ENCODE results near the gene CALML6.

CALML6 gene

DNA sequence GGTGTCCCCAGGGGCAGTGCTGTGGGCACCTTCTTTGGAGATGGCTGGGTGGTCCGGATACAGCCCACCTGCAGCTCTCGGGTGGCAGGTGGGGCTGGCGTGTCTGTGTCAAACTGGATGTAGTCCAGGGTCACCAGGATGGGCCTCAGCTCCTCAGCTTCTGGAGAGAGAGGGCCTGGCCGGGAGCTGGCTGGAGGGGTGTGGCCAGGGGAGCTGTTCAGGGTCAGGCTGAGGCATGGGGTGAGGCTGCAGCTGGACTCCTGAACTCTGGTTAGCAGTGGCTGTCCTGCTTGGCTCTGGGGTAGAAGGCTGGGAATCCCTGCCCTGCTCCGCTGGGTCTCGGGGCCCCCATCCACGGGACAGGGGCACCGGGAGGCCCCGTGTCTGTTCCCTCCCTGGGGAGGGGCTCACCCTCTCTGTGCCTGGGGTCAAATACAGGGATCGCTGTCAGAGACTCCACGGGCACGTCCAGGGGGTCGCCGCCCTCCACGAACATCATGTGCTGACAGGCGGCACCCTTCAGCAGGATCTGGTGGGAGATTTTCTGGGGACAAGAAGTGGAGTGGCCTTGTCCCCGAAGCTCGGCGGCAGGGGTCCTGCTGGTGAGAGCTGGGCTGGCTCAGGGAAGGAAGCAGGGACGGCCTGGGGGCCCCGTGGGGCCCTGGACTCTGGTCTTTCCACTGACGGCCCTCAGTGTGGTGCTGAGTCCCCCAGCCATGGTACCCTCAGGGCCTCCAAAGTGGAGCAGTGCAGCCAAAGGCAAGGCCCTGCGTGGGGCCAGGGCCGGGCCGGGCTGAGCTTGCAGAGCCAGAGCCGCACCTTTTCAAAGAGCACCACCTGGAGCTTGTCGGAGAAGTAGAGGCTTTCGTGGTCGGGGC, 8.1 kb downstream of the CALML6 start:
- Histone ChIP-seq H3K4me2 (ENCODE audit: low read length) (no peak overlapping the region), H3K36me3 (ENCODE audit: insufficient read depth, low read length) (no peaks in the 10 kb centered on the region), H3K27me3 (ENCODE audit: control insufficient read depth, insufficient read depth, low read length) (peaks cover 26% of the 10 kb centered on the region), H3K9me3 (replicated peaks; ENCODE audit: low read length) (no peaks in the 10 kb centered on the region), H3K9ac (ENCODE audit: low read depth, low read length) (no peak overlapping the region), H3K4me1 (ENCODE audit: control insufficient read depth, insufficient read depth, low read length) (peaks cover 15% of the 10 kb centered on the region), H3K4me3 (ENCODE audit: low read length) (no peak overlapping the region)

- H3K9ac ChIP-seq (ENCODE audit: low read depth, low read length): no peak overlapping the region
- H3K4me2 ChIP-seq (ENCODE audit: low read length): no peak overlapping the region
- no peak overlapping the region for H3K4me3 ChIP-seq (ENCODE audit: low read length)
- peaks cover 5% of the 10 kb centered on the region for H3K4me1 ChIP-seq (ENCODE audit: control insufficient read depth, insufficient read depth, low read length)
- H3K36me3 ChIP-seq (ENCODE audit: insufficient read depth, low read length): no peaks in the 10 kb centered on the region
- no peaks in the 10 kb centered on the region for H3K9me3 ChIP-seq (replicated peaks; ENCODE audit: low read length)
- H3K27me3 ChIP-seq (ENCODE audit: control insufficient read depth, insufficient read depth, low read length): peaks cover 31% of the 10 kb centered on the region
Measured at GRCh38 chr1:1924386-1924785, 9.3 kb downstream of the CALML6 start.

DNA sequence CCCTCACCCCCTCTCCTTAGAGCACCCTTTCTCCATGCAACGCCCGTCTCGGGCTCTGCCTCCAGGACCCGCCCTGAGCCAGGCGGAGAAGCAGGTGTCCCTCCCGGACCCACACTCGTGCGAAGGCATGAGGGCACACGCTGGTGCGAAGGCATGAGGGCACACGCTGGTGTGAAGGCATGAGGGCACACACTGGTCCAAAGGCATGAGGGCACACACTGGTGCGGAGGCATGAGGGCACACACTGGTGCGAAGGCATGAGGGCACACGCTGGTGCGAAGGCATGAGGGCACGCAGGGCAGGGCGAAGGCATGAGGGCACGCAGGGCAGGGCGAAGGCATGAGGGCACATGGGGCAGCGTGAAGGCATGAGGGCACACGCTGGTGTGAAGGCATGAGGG, 9.8 kb downstream of the CALML6 start:
- H3K36me3 ChIP-seq (ENCODE audit: insufficient read depth, low read length): no peaks in the 10 kb centered on the region
- H3K9me3 ChIP-seq (replicated peaks; ENCODE audit: low read length): no peaks in the 10 kb centered on the region
- no peak overlapping the region for H3K9ac ChIP-seq (ENCODE audit: low read depth, low read length)
- H3K4me3 ChIP-seq (ENCODE audit: low read length): no peak overlapping the region
- no peak overlapping the region for H3K4me2 ChIP-seq (ENCODE audit: low read length)
- peaks cover 31% of the 10 kb centered on the region for H3K27me3 ChIP-seq (ENCODE audit: control insufficient read depth, insufficient read depth, low read length)
- H3K4me1 ChIP-seq (ENCODE audit: control insufficient read depth, insufficient read depth, low read length): peaks cover under 1% of the 10 kb centered on the region

GRCh38 chr1:1925437-1926345, 10.6 kb downstream of the CALML6 start:
- Histone ChIP-seq H3K9ac (ENCODE audit: low read depth, low read length) (no peak overlapping the region), H3K27me3 (ENCODE audit: control insufficient read depth, insufficient read depth, low read length) (peaks cover 31% of the 10 kb centered on the region), H3K36me3 (ENCODE audit: insufficient read depth, low read length) (no peaks in the 10 kb centered on the region)

GRCh38 chr1:1926346-1926811, 11.3 kb downstream of the CALML6 start:
- peaks cover 31% of the 10 kb centered on the region for H3K27me3 ChIP-seq (ENCODE audit: control insufficient read depth, insufficient read depth, low read length)
- no peak overlapping the region for H3K9ac ChIP-seq (ENCODE audit: low read depth, low read length)
- no peak overlapping the region for H3K4me2 ChIP-seq (ENCODE audit: low read length)
- H3K4me1 ChIP-seq (ENCODE audit: control insufficient read depth, insufficient read depth, low read length): no peaks in the 10 kb centered on the region
- no peak overlapping the region for H3K4me3 ChIP-seq (ENCODE audit: low read length)
- H3K9me3 ChIP-seq (replicated peaks; ENCODE audit: low read length): no peaks in the 10 kb centered on the region
- no peaks in the 10 kb centered on the region for H3K36me3 ChIP-seq (ENCODE audit: insufficient read depth, low read length)

More at GRCh38 chr1:1925437-1926345, 10.6 kb downstream of the CALML6 start:
- H3K4me3 ChIP-seq (ENCODE audit: low read length): no peak overlapping the region
- no peaks in the 10 kb centered on the region for H3K9me3 ChIP-seq (replicated peaks; ENCODE audit: low read length)
- no peak overlapping the region for H3K4me2 ChIP-seq (ENCODE audit: low read length)
- no peaks in the 10 kb centered on the region for H3K4me1 ChIP-seq (ENCODE audit: control insufficient read depth, insufficient read depth, low read length)

- H3K4me2 ChIP-seq (ENCODE audit: low read length): no peak overlapping the region
- H3K4me3 ChIP-seq (ENCODE audit: low read length): no peak overlapping the region
- H3K9ac ChIP-seq (ENCODE audit: low read depth, low read length): no peak overlapping the region
- no peaks in the 10 kb centered on the region for H3K4me1 ChIP-seq (ENCODE audit: control insufficient read depth, insufficient read depth, low read length)
- H3K27me3 ChIP-seq (ENCODE audit: control insufficient read depth, insufficient read depth, low read length): peaks cover 31% of the 10 kb centered on the region
- no peaks in the 10 kb centered on the region for H3K9me3 ChIP-seq (replicated peaks; ENCODE audit: low read length)
- H3K36me3 ChIP-seq (ENCODE audit: insufficient read depth, low read length): no peaks in the 10 kb centered on the region
Measured at GRCh38 chr1:1926886-1927660, 12.0 kb downstream of the CALML6 start.

GRCh38 chr1:1927751-1928150, 12.7 kb downstream of the CALML6 start:
- H3K4me1 ChIP-seq (ENCODE audit: control insufficient read depth, insufficient read depth, low read length): no peaks in the 10 kb centered on the region
- H3K9ac ChIP-seq (ENCODE audit: low read depth, low read length): no peak overlapping the region
- no peaks in the 10 kb centered on the region for H3K9me3 ChIP-seq (replicated peaks; ENCODE audit: low read length)
- H3K4me2 ChIP-seq (ENCODE audit: low read length): no peak overlapping the region
- H3K36me3 ChIP-seq (ENCODE audit: insufficient read depth, low read length): no peaks in the 10 kb centered on the region
- H3K4me3 ChIP-seq (ENCODE audit: low read length): no peak overlapping the region
- peaks cover 31% of the 10 kb centered on the region for H3K27me3 ChIP-seq (ENCODE audit: control insufficient read depth, insufficient read depth, low read length)

- H3K27me3 ChIP-seq (ENCODE audit: control insufficient read depth, insufficient read depth, low read length): peaks cover 31% of the 10 kb centered on the region
- H3K9ac ChIP-seq (ENCODE audit: low read depth, low read length): no peak overlapping the region
- no peak overlapping the region for H3K4me3 ChIP-seq (ENCODE audit: low read length)
- no peak overlapping the region for H3K4me2 ChIP-seq (ENCODE audit: low read length)
- no peaks in the 10 kb centered on the region for H3K9me3 ChIP-seq (replicated peaks; ENCODE audit: low read length)
- H3K4me1 ChIP-seq (ENCODE audit: control insufficient read depth, insufficient read depth, low read length): no peaks in the 10 kb centered on the region
- no peaks in the 10 kb centered on the region for H3K36me3 ChIP-seq (ENCODE audit: insufficient read depth, low read length)
Measured at GRCh38 chr1:1928231-1929101, 13.4 kb downstream of the CALML6 start.

- Histone ChIP-seq H3K36me3 (ENCODE audit: insufficient read depth, low read length) (no peaks in the 10 kb centered on the region), H3K27me3 (ENCODE audit: control insufficient read depth, insufficient read depth, low read length) (peaks cover 31% of the 10 kb centered on the region), H3K9me3 (replicated peaks; ENCODE audit: low read length) (no peaks in the 10 kb centered on the region), H3K4me1 (ENCODE audit: control insufficient read depth, insufficient read depth, low read length) (no peaks in the 10 kb centered on the region), H3K4me3 (ENCODE audit: low read length) (no peak overlapping the region), H3K4me2 (ENCODE audit: low read length) (no peak overlapping the region), H3K9ac (ENCODE audit: low read depth, low read length) (no peak overlapping the region)
Measured at GRCh38 chr1:1929102-1929638, 14.1 kb downstream of the CALML6 start.
